NCI-H524 treated with DMSO at 0.1 percent for 48 hours (cell line): ENCODE measurements around the gene MAPKAP1.
A peak's percentile ranks its signal among the peaks of the same experiment; 100 is the strongest.

Experiments
- DNase-seq: peaks from one replicate; lab custom pipeline; 2025; lab: John Stamatoyannopoulos, UW

The MAPKAP1 gene

DNA sequence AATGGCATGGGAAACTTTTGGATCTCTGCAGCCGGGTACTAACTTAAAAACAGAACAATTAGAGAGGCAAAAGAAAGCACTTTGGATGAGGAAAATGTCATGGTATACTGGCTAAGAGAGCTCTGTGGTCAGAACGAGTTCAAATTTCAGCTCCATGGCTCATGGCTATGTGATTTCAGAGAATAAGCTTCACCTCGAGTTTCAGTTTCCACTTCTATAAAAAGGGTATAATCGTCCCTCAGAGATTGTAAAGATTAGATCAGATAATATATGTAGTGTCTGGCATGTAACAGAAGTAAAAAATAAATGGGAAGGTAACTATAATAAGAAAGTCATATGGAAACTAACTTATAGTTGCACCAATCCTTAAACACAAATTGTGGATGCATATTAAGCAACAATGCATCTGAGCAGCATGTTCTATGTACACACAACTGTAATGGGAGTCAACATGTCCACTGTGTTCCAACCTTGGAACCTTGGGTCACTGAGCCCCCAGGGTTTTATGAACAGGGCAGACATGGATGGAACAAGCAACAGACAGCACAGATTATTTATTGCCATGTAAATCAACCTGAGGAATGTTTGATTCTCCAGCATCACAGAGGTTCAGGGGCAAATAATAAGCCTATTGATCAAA lies 145.4 kb downstream of the MAPKAP1 start:
- DNase-seq: no peak

DNA sequence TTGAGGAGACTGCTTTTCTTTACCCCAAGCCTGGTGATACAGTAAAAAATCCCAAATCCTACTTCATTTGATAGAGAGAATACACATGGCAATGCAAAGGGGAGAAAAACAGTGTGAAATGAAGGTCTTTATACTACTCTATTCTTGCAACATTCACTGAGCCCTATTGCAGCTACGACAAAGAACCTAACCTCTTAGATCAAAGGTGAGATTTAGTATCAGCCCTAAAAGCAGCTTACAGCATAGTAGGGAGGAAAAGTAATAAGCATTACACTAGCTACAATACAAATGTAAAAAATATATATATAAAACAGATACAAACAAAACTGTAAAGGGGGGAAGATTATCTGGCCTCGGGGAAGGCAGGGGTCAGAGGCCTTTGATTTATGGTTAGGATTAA lies 147.1 kb downstream of the MAPKAP1 start:
- DNase-seq: no peak

DNA sequence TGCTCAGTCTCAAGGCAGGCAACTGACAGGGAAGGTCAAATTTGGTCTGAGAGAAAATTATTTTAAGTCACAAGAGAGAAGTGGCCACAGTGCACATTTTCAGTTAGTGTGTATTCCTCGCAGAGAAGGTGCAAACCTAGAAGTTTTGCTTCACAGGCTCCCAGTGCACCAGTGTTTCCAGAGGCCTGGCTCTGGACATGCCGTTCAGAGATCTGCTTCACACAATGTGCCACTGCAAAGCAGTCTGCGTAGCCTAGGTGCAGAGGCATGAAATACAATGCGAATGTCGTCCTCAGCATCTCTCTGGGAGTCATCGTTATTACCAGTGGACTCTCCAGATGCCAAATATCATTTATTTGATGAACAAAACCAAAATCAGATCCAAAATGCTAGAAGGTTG lies 147.8 kb downstream of the MAPKAP1 start:
- DNase-seq: no peak

DNA sequence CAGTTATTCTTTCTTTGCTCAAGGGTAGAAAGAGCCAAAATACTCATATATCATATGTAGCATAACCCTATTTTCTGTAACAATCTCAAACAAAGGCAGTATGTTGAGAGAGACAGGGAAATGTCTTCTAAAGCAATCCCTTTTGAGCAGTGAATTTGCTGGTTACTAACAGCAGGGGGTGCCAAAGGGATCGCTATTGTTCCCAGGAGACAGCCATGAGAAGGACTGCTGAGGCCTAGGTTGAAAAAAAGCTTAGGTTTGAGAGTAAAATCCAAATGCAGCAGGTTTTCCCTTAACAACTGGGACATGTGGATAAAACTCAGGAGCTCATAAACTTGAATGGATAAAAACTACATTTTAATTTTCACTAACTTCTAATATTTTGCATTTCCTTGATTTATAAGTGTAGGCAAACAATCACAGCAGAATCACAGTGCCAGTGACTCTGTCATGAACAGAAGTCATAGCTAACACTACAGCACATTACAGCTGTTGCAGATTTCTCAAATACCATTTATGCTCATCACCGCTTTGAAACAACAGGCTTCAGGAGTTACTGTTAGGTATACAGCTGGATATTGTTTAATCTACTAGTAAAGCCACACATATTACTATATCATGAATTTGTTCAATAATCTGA lies 148.4 kb downstream of the MAPKAP1 start:
- peak; percentile 50 for DNase-seq

DNA sequence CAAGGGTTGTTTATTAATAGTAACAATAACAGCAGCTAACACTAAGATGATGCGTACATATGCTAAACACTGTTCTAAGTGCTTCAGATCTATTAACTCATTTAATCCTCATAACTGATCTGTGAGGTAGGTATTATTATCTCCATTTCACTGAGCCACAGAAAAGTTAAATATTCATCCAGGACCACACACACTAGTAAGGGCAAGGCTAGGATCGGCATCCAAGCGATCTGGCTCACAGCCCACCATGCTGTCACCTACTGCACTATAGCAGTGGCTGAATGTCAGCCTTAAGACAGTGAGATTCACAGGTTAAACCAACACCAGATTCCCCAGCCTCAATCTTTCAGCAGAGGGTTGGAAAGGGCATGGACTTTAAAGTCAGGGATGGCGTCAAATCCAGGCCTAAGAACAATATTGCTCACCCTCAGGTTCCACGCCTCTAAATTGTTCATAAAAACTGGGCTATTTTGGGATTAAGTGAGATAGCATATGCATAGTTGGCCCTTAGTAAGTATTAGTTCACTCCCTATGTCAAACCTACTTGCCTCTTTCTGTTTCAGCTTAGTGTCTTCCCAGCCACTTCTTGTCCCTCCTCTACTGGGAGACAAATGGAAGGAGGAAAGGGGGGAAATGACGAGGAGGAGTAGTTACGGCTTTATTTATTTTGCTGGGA lies 150.8 kb downstream of the MAPKAP1 start:
- DNase-seq: no peak

DNA sequence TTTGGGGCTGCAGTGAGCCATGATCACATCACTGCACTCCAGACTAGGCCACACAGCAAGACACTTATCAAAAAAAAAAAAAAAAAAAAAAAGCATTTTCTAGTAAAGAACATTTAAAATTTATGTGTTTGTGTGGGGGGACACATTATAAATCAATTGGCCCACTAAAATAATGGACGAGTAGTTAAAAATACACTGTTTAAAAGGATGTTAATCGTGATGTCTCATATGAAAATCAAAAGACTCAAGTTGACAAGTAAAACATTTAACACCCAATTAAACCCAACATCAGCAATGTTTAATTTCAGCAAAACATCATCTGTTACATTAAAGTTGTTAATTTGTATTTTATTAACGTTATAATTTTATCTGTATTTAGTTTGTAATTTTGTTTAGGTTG lies 152.3 kb downstream of the MAPKAP1 start:
- DNase-seq: no peak

DNA sequence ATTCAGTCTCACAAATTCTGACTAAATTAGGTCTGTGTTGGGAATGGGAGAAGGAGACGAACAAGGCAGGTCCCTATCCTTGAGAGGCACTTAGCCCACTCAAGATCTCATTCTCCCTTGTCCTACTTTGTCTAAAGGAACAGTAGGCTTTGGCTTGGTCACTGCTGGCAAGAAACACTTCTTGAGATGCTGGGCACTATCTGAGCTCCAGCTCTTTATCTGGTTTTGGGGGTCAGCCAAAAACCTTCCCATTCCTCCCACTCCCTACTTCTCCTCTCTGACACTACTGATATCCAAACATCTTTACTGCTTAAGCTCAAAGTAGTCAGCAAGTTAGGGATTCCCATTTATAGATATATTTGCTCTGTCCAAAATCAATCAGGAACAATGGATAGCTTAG lies 155.2 kb downstream of the MAPKAP1 start:
- DNase-seq: no peak

DNA sequence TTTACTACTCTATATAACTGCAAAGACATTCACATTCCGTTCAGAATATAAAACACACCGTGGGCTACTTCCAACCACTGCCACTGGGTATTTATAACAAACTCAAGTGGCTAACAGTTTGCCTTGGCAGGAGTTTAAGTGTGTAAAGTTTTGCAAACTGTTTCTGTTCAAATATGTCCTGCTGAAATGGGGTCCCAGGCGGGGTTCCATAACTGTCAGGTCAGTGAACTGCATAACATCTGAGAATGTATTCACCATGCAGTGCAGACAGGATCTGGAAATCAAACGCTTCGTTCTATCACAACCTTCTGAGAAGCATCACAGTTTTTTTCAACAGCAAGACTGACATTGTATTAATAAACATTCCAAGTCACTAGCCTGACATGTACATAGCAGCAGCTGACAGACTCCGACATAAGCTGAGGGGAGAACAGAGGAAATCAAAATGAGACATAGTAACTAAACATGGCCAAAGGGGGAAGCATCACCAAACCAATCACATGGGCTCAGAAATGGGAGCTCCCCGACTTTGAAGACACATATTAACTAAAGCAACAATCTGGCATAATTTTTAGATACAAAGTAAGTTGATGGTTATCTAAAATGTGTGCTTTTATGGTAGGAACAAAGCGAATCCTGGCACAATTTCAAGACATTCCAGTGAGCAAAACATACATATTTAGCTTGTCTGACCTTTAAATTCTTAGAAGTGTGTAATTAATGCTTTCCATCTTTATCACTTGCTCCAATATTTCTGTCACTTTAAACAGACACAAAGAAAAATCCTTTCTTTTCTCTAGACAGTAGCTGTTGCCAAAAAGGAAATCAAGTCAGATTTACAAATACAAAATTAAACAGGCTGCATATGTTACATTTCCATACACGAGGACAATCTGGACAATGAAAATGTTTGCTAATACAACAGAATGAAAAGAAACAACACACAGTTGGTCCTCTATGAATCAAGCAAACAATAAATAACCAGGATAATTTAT lies 156.8 kb downstream of the MAPKAP1 start:
- DNase-seq: no peak

DNA sequence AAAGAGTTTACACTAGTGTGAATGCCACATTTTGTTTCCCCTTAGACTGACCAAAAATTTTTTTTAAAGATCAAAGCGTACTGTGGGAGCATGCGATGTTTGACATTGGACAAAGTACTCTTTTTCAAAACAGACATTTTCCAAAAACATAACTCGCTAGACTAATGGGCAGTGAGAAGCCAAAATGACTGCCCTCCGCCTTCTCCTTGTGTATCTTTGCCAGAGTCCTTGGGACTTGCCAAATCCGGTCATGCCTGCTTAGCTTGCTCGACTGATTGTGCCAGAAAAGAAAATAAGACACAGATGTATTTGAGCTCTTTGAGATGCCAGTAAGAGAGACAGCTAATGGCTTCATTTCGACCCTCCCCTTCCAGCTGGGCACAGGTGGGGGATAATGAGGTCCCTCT lies 157.5 kb downstream of the MAPKAP1 start:
- no peak for DNase-seq

DNA sequence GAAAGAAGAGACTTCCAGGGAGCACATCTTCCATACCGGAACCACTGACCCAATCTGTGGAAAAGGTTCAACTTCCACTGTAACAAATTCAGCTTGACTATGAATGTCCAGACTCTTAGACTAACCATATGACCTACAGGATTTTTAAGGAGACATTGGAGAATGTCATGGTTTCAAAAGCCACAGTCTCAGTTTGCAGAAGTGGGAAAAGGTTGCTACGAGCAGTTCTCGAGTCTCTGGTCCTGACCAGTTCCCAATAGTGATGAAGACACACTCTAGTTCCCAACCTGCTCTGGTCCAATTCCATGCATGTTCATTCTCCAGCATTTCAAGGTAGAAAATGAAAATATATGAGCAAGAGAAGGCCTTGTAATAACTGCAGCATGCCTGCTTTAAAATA lies 158.0 kb downstream of the MAPKAP1 start:
- no peak for DNase-seq

DNA sequence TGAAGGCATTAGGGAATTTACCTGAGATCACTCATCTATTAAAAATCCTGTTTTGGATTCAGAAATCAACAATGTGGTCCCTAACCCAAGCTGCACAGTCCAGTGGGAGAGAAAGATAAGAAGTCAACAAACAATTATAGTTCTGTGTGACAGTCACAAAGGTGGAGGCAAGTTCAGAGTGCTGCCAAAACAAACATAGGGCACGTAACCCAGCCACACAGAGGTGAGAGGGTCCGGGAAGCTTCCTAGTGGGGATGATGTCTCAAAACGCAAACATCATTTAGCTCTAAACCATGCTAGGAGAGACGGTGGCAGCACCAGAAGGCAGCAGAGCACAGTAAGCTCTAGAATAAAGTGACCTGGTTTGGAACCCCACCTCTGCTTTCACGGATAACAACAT lies 158.9 kb downstream of the MAPKAP1 start:
- DNase-seq: no peak

DNA sequence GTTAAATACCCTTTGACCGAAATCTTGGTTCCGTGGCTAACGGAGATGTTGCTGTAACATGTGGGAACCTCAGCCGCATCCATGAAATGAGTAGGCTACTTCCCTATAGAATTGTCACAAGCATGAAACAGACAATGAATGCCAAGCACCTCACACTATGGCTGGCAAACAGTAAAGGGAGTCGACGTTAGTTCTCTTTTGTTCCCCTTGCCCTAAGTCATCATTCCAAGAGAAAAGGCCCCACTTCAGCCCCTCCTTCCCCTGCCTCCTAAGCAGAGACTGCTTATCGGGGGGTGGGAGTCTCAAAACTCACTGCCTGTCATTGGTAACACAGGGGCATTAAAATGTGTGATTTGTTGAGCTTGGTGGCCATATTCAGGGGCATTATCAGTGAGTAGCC lies 159.6 kb downstream of the MAPKAP1 start:
- DNase-seq: no peak

DNA sequence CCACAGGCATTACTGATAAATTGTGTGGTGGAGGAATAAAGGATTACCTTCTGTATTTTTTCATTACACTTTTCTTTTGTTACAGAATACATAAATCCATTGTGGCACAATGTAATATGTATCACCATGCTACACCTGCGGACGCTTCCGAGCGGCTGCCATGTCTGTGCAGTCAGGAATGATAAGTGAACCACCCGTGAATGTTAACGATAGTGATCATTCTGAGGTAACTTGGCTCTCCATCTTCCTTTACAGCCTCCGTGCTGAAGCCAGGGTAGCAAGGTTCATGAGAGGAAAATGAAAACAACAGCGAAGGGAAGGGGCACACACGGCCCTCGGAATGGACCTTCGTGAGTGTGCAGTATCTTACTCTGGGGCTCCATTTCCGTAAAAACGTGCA lies 161.2 kb downstream of the MAPKAP1 start:
- DNase-seq: no peak

DNA sequence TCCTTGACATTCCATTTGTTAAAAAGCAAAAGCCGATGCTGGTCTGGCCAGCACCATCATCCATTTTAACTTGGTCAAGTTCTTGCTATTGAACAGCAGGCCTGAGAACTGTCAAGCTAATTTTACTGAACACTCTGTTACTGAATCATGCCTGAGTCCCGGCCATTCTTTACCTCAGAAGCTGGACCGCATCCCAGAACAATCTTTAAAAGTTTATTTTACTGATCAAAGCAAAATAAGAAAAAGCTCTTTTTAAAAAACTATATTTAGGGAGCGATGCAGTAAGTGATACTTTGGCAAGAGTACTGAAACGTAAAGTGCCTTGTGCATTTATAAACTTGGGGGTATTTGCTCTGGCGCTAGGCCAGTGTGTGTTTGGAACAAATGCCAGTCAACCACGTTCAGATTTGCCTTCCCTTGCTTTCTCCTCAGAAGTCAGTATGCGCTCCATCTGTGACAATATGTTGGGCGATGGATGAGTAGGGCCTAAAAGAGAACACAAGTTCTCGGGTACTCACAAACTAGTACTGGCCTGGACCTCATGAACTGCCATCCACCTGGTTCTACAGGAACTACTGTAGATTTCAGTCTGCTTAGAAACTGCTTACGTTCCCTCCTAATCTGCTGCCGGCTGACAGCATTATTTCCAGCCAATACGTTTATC lies 161.9 kb downstream of the MAPKAP1 start:
- DNase-seq: no peak

DNA sequence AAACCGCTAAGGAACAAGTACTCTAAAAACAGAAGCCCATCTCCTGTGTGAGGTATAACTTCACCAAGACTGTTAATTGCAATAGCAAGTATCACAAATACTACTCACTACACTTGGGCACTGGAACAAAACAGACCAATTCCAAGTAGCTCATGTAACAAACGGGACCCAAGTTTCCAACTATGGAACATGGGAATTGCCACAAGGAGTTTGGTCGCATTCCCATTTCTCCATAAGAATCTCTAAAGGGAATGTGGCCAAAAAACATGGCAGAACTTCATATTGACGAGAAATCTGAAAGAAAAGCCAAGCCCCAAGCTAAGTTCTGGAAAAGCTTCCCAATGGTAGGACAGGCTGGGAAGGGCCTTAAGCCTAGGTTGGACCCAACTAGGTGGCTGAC lies 162.5 kb downstream of the MAPKAP1 start:
- DNase-seq: no peak

DNA sequence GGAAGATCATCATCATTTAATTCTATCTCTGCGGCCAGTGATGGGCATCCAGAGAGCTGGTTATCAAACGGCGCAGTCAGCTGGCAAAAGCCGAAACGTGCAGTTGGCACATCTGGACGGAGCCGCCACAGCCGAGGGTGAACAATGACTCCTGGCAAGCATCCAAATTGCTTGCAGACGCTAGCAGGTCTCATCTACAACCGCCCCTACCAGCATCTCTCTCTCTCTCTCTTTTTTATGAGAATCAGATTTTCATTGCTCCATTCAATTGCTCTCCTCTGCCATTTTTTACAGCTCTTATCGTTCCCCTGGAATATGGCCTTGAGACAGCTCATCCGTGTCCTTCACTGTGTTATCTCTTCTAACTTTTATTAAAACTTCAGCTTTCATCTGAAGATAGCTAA lies 165.2 kb downstream of the MAPKAP1 start:
- DNase-seq: no peak

DNA sequence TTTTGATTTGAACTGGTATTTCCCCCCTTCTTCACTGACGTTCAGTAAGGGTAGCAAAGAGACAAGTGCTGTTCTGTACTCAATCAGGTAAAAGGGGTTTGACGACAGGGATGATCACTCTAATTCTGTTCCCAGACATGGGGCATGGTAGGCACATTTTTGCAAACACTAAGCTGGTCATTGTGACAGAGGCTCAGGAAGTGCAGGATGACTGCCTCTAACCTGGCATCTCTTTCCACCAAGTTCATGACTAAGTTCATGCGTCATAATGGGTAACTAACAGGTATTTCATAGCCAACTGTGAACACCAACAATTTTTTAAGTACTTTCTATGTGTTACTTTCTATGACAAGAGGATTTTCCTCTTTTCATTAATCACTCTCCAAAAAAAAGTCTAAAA lies 166.5 kb downstream of the MAPKAP1 start:
- no peak for DNase-seq

DNA sequence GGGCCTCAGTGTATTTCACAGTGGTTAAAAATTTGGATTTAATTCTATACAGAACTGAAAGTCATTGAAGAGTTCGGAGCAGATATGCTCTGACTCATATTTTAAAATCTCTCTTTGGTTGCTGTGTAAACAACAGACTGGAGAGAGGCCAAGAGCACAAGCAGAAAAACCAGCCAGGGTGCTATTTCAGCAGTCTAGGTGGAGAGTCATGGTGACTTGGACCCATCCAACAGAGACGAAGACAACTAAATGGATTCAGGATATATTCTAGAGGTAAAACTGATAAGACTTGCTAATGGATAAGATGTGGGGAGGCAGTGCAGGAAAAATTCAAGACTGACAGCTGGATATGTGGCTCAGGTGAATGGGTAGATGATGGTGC lies 168.9 kb downstream of the MAPKAP1 start:
- no peak for DNase-seq

DNA sequence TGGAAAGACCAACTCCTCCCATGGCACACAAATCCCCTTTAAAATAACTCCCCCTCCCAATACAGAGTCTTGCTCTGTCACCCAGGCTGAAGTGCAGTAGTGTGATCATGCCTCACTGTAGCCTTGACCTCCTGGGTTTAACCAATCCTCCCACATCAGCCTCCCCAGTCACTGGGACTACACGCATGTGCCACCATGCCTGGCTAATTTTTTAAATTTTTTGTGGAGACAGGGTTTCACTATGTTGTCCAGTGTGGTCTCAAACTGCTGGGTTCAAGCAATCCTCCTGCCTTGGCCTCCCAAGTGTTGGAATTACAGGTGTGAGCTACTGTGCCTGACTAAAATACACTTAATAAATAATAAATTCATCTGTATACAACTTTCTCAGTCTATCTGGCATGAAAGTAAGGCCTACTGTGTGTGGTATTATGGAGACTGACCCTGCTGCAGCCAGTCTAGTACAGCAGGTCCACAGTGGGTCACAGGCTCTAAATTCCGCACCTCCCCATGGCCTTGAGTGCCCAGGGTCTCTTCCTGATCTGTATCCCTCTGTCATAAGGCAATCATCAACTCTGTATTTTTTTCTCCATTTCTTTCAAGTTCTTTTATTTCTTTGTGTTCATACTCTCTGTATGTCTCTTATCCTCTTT lies 169.4 kb downstream of the MAPKAP1 start:
- no peak for DNase-seq

DNA sequence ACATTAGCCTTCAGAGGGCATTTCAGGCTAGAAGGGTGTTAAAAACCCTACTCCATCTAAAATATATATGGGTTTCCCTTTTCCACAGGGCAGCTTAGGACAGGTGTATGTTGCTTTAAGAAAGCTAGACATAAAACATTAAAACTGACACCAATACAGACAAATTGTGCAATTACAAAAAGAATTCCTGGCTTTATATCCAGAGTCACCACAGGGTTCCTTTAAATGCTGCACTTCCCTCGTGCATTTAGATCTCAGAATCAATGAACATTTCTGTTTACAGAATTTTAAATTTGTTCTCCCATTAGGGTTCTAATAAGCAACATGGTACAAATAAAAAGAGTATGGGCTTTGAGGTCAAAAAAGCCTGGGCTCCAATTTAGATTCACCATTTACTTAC lies 170.2 kb downstream of the MAPKAP1 start:
- DNase-seq: no peak

DNA sequence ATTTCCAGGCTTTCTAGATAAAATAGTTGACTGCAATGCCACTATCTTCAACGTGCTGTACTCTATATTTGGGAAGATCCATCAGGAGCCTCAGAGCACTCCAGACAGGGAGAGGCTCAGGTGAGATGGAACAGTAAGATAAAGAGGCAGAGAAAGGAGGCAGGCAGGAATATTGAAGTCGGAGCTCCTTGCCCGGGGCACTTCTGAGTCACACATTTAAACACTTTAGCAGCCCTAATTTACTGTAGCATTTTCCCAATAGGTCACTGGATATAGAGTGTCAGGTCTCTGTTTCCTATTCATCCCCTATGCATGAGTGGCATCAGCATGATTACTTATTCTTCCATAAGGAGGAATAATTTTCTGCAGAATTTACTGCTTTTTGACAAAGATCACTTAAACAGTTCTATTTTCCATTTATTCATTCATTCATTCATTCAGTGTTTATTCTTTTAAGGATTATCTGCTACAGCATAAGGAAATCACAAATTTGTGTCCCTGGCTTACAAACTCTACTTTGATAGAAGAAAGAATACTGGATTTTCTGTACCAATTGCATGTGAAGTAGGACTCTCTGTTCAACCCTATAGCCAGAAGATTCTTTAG lies 170.7 kb downstream of the MAPKAP1 start:
- DNase-seq: no peak
